HCT116 (cell line): ENCODE measurements around the gene ZNF784. TPM values are rescaled to one million over a fixed set of nuclear protein-coding genes. Genes with fewer than 3 reads are reported as not detected.

Source experiments
- ATAC-seq: fragments of 200-7000 bp; cut with Tn5 transposase; 2 replicates; pipeline ENCODE4 v1.9.1; 2020; ENCODE audit warnings: mild to moderate bottlenecking, moderate library complexity
- BruUV-seq: library from RNA; stranded (reverse); fragments of 400-500 nt; replicated peaks from 2 replicates; lab custom pipeline; 2021; lab: Mats Ljungman, UMichigan
- CTCF ChIA-PET: fragments of 300-600 bp; sonication (Branson Sonifier 250); formaldehyde crosslinking; loops from one replicate; lab custom pipeline; 2021; ENCODE audit warnings: antibody characterized with exemption; lab: Charles Lee
- POLR2A ChIA-PET: fragments of 300-600, 350-600 bp; sonication (Branson Sonifier 250); formaldehyde crosslinking; loops from one replicate; lab custom pipeline; 2021; ENCODE audit warnings: antibody characterized with exemption; lab: Charles Lee
- RAD21 ChIA-PET, 2 experiments: fragments of 300-600 bp; sonication (Branson Sonifier 250); formaldehyde crosslinking; loops; one replicate each; lab custom pipeline; 2023; ENCODE audit warnings: low total read pairs in 2 of 2; ENCODE audit not compliant: uncharacterized antibody in 2 of 2, unreplicated experiment in 2 of 2, low non-redundant PET in 1 of 2; lab: Charles Lee
- DNase-seq: peaks from one replicate; pipeline ENCODE4 v3.0.0-alpha.2; 2010; ENCODE audit warnings: low read depth, low spot score
- H2AFZ ChIP-seq: fragments of 200-600 bp; shearing (Covaris generic), sonication (generic); 2 replicates; pipeline ENCODE4 v1.6.1; 2017; ENCODE audit warnings: low read depth, mixed run types, mixed read lengths, antibody characterized with exemption, low read length; ENCODE audit not compliant: poor library complexity, severe bottlenecking
- H3K27ac ChIP-seq: 2 replicates; pipeline ENCODE4 v1.5.1; 2012; ENCODE audit warnings: low read depth, low read length
- H3K27me3 ChIP-seq: fragments of 200-600 bp; sonication (generic); 2 replicates; pipeline ENCODE4 v1.6.1; 2016; ENCODE audit warnings: mixed run types, low read length, mixed read lengths; ENCODE audit not compliant: insufficient read depth
- H3K36me3 ChIP-seq, 2 experiments: fragments of 200-500 bp in 1 of 2; fragments of 200-600 bp in 1 of 2; sonication (Bioruptor generic) in 1 of 2; sonication (generic) in 1 of 2; 2 replicates each; pipeline versions ENCODE4 v1.5.1 to v1.6.1; 2014 to 2016; ENCODE audit warnings: low read length in 2 of 2, inconsistent platforms in 1 of 2, mixed read lengths in 1 of 2, mixed run types in 1 of 2; ENCODE audit not compliant: insufficient read depth in 2 of 2, control insufficient read depth in 1 of 2
- H3K4me1 ChIP-seq, 2 experiments: fragments of 200-600 bp in 1 of 2; sonication (generic) in 1 of 2; 2 replicates each; pipeline versions ENCODE4 v1.5.1 to v1.6.1; 2012 to 2017; ENCODE audit warnings: low read length in 2 of 2, inconsistent platforms in 1 of 2, mild to moderate bottlenecking in 1 of 2, mixed read lengths in 1 of 2, mixed run types in 1 of 2, moderate library complexity in 1 of 2; ENCODE audit not compliant: insufficient read depth in 2 of 2, control insufficient read depth in 1 of 2
- H3K4me2 ChIP-seq: fragments of 200-600 bp; sonication (generic); 2 replicates; pipeline ENCODE4 v1.6.1; 2017; ENCODE audit warnings: mixed run types, low read length, mixed read lengths
- H3K4me3 ChIP-seq, 2 experiments: fragments of 200-600 bp in 1 of 2; sonication (generic) in 1 of 2; replicated peaks in 1 of 2; 2 replicates each; pipeline ENCODE4 v1.5.1; 2011 to 2016; ENCODE audit warnings: low read length in 2 of 2, control low read depth in 1 of 2, low read depth in 1 of 2, mild to moderate bottlenecking in 1 of 2, mixed read lengths in 1 of 2, mixed run types in 1 of 2
- H3K79me2 ChIP-seq: fragments of 200-600 bp; sonication (generic); 2 replicates; pipeline ENCODE4 v1.6.1; 2017; ENCODE audit warnings: mild to moderate bottlenecking, mixed run types, low read length, moderate library complexity, mixed read lengths; ENCODE audit not compliant: insufficient read depth
- H3K9ac ChIP-seq: fragments of 200-600 bp; sonication (generic); 2 replicates; pipeline ENCODE4 v1.6.1; 2016; ENCODE audit warnings: low read length, mixed read lengths
- H3K9me2 ChIP-seq: fragments of 200-600 bp; sonication (generic), shearing (Covaris generic); 2 replicates; pipeline ENCODE4 v1.6.1; 2017; ENCODE audit warnings: mixed run types, mild to moderate bottlenecking, moderate library complexity; ENCODE audit not compliant: insufficient read depth
- H3K9me3 ChIP-seq, 2 experiments: fragments of 200-500 bp in 1 of 2; fragments of 200-600 bp in 1 of 2; sonication (Bioruptor generic) in 1 of 2; sonication (generic) in 1 of 2; 2 replicates each; pipeline ENCODE4 v1.6.1; 2014 to 2017; ENCODE audit warnings: low read length in 2 of 2, mixed read lengths in 2 of 2, inconsistent platforms in 1 of 2, low read depth in 1 of 2, mild to moderate bottlenecking in 1 of 2, mixed run types in 1 of 2, moderate library complexity in 1 of 2; ENCODE audit not compliant: control insufficient read depth in 1 of 2, insufficient read depth in 1 of 2
- H4K20me1 ChIP-seq: fragments of 200-600 bp; sonication (generic), shearing (Covaris generic); 2 replicates; pipeline ENCODE4 v1.6.1; 2017; ENCODE audit warnings: mixed run types, mild to moderate bottlenecking, moderate library complexity; ENCODE audit not compliant: insufficient read depth
- EZH2 ChIP-seq: fragments of 200-600 bp; sonication (generic); IDR thresholded peaks from 2 replicates; pipeline ENCODE4 v1.6.1; 2017; ENCODE audit warnings: antibody characterized with exemption, mixed run types
- MAX ChIP-seq: IDR thresholded peaks from 2 replicates; pipeline ENCODE4 v1.6.1; 2012
- POLR2AphosphoS5 ChIP-seq: IDR thresholded peaks from 2 replicates; pipeline ENCODE4 v1.6.1; 2011; ENCODE audit warnings: mild to moderate bottlenecking, low read depth, low read length, moderate library complexity
- SIN3A ChIP-seq: IDR thresholded peaks from 2 replicates; pipeline ENCODE4 v1.6.1; 2012; ENCODE audit warnings: low read depth
- SRF ChIP-seq: IDR thresholded peaks from 2 replicates; pipeline ENCODE4 v1.6.1; 2012; ENCODE audit warnings: low read depth
- TCF7L2 ChIP-seq: IDR thresholded peaks from 2 replicates; pipeline ENCODE4 v1.7.0; 2011; ENCODE audit warnings: borderline replicate concordance, inconsistent platforms; ENCODE audit not compliant: insufficient read depth, insufficient read length; ENCODE audit errors: extremely low read depth
- ZFX ChIP-seq: fragments of 450-650 bp; IDR thresholded peaks from 2 replicates; pipeline ENCODE4 v1.6.1; 2017
- ZNF274 ChIP-seq: fragments of 200-500 bp; sonication (Bioruptor generic); IDR thresholded peaks from 2 replicates; pipeline ENCODE4 v1.6.1; 2014; ENCODE audit warnings: mild to moderate bottlenecking, low read depth, low read length, inconsistent platforms
- intact Hi-C: fragments of 100-400 bp; cut with micrococcal nuclease; formaldehyde crosslinking; loops from 2 replicates; pipeline ENCODE4 v1.10.0; 2022
- total RNA-seq: library from RNA; stranded (reverse); gene quantifications from one replicate; pipeline ENCODE4 v1.2.1, GENCODE V29; 2021; ENCODE audit not compliant: unreplicated experiment
- TF ChIP-seq, protein P1 (sequence below): IDR thresholded peaks from 2 replicates; pipeline ENCODE4 v1.6.1; 2011; ENCODE audit warnings: mild to moderate bottlenecking, low read length, moderate library complexity; ENCODE audit not compliant: insufficient replicate concordance; ENCODE audit errors: extremely low read depth
- TF ChIP-seq, protein P2 (sequence below): IDR thresholded peaks from 2 replicates; pipeline ENCODE4 v1.6.1; 2012

The ZNF784 gene
- total RNA-seq, 1 experiment from 2014 or later: 5.3 TPM

GRCh38 chr19:55642153-55643002 is 18.0 kb upstream of the ZNF784 start:
- no peaks in the 10 kb centered on the region for H3K27me3 ChIP-seq
- peaks cover 16 to 52% of the 10 kb centered on the region in 2 experiments; a peak in 3 of 4 replicates for H3K4me1 ChIP-seq
- peak overlapping the region; percentile 75 for H3K4me2 ChIP-seq
- H3K27ac ChIP-seq: peak overlapping the region; percentile 96
- ATAC-seq (peak; percentile 23), DNase-seq (no peak)
- H2AFZ ChIP-seq: no peak overlapping the region
- H3K9ac ChIP-seq: peak overlapping the region; percentile 99
- H3K9me3 ChIP-seq: no peaks in the 10 kb centered on the region
- CTCF ChIA-PET: interaction anchor here (0.8 to 2.8 kb wide), 2 partner anchors 11 to 12 kb away, joined by 4 to 12 read pairs; partner anchors contain the start of gene U2AF2
- no peaks in the 10 kb centered on the region for H3K9me2 ChIP-seq
- POLR2A ChIA-PET: interaction anchor here (0.6 to 1.9 kb wide), 6 partner anchors 8 to 495 kb away, joined by 3 to 15 read pairs (median 4); partner anchors contain the start of genes FIZ1, U2AF2 and ZNF784
- intact Hi-C loops: no loop called here
- peak overlapping the region; percentile 94 to 97 for H3K4me3 ChIP-seq
- TF ChIP-seq MAX (peak; percentile 75), SIN3A (0 out of 2 replicates have a peak, but pooled peaks have one; percentile 56), TCF7L2 (peak; percentile 45), EZH2 (no peak), ZNF274 (no peak), POLR2AphosphoS5 (peak; percentile 53), ZFX (peak; percentile 82), SRF (no peak)
- TF ChIP-seq, protein P1, sequence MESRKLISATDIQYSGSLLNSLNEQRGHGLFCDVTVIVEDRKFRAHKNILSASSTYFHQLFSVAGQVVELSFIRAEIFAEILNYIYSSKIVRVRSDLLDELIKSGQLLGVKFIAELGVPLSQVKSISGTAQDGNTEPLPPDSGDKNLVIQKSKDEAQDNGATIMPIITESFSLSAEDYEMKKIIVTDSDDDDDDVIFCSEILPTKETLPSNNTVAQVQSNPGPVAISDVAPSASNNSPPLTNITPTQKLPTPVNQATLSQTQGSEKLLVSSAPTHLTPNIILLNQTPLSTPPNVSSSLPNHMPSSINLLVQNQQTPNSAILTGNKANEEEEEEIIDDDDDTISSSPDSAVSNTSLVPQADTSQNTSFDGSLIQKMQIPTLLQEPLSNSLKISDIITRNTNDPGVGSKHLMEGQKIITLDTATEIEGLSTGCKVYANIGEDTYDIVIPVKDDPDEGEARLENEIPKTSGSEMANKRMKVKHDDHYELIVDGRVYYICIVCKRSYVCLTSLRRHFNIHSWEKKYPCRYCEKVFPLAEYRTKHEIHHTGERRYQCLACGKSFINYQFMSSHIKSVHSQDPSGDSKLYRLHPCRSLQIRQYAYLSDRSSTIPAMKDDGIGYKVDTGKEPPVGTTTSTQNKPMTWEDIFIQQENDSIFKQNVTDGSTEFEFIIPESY: no peak
- TF ChIP-seq, protein P2, sequence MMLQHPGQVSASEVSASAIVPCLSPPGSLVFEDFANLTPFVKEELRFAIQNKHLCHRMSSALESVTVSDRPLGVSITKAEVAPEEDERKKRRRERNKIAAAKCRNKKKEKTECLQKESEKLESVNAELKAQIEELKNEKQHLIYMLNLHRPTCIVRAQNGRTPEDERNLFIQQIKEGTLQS: no peak
- RAD21 ChIA-PET: interaction anchor here (0.6 kb wide), 2 partner anchors 8 to 224 kb away, joined by 4 to 10 read pairs; no protein-coding TSS in a partner anchor
- no peaks in the 10 kb centered on the region for H4K20me1 ChIP-seq
- no TSS peak for BruUV-seq
- H3K36me3 ChIP-seq: peaks cover 10 to 12% of the 10 kb centered on the region in 2 experiments; a peak in 3 of 4 replicates
- H3K79me2 ChIP-seq: peaks cover 65% of the 10 kb centered on the region
